CD4-positive, alpha-beta T cell treated with Interleukin-12 subunit alpha and Interleukin-12 subunit beta, for 1 hour (primary cell): ENCODE results near the gene PLSCR3.

Experiments used
- DNase-seq: peaks from one replicate; pipeline ENCODE4 v3.0.0-alpha.2; 2020

Gene PLSCR3

GRCh38 chr17:7426203-7426863 lies 32.0 kb upstream of the PLSCR3 start:
- no peak for DNase-seq

GRCh38 chr17:7425756-7426155 lies 31.4 kb upstream of the PLSCR3 start:
- no peak for DNase-seq

- DNase-seq = no peak
Measured at GRCh38 chr17:7425316-7425715, 31.0 kb upstream of the PLSCR3 start, which contains the start of gene SPEM2. SPEM2 (plus strand) TSS chr17:7425616; CDS start chr17:7425689, 73 bp downstream.

GRCh38 chr17:7423679-7424078 lies 29.4 kb upstream of the PLSCR3 start:
- DNase-seq = no peak

- no peak for DNase-seq
Measured at GRCh38 chr17:7421186-7421585, 26.9 kb upstream of the PLSCR3 start.

GRCh38 chr17:7419819-7420610 lies 25.7 kb upstream of the PLSCR3 start, which contains the start of gene SPEM1:
SPEM1 (plus strand) TSS chr17:7420324; CDS start chr17:7420385, 61 bp downstream.
- no peak for DNase-seq

- DNase-seq = no peak
Measured at GRCh38 chr17:7418472-7419152, 24.3 kb upstream of the PLSCR3 start.

- no peak for DNase-seq
Measured at GRCh38 chr17:7417056-7417655, 22.8 kb upstream of the PLSCR3 start.

GRCh38 chr17:7416323-7416722 lies 22.0 kb upstream of the PLSCR3 start:
- DNase-seq = no peak

GRCh38 chr17:7415784-7416183 lies 21.5 kb upstream of the PLSCR3 start:
- no peak for DNase-seq

GRCh38 chr17:7414837-7415236 lies 20.5 kb upstream of the PLSCR3 start:
- DNase-seq = no peak

- DNase-seq = no peak
Measured at GRCh38 chr17:7413346-7413985, 19.1 kb upstream of the PLSCR3 start.

- no peak for DNase-seq
Measured at GRCh38 chr17:7411427-7411750, 17.1 kb upstream of the PLSCR3 start.

GRCh38 chr17:7410634-7411426 lies 16.5 kb upstream of the PLSCR3 start:
- no peak for DNase-seq

GRCh38 chr17:7409716-7410115 lies 15.4 kb upstream of the PLSCR3 start:
- DNase-seq = no peak

- DNase-seq = no peak
Measured at GRCh38 chr17:7408863-7409262, 14.5 kb upstream of the PLSCR3 start.

GRCh38 chr17:7408252-7408727 lies 14.0 kb upstream of the PLSCR3 start:
- peak; percentile 51 for DNase-seq

- DNase-seq = no peak
Measured at GRCh38 chr17:7407485-7408251, 13.3 kb upstream of the PLSCR3 start, which contains the start of gene NLGN2. NLGN2 (plus strand) TSS chr17:7407845; CDS start chr17:7408256, 411 bp downstream.

GRCh38 chr17:7407082-7407481 lies 12.8 kb upstream of the PLSCR3 start:
- DNase-seq = no peak

GRCh38 chr17:7406235-7406825 lies 12.0 kb upstream of the PLSCR3 start:
- DNase-seq = no peak
